PC-3 (cell line): ENCODE results near the gene SFN.

ENCODE experiments used
- CTCF ChIP-seq: fragments of 300-600 bp; sonication (generic); conservative IDR thresholded peaks from 2 replicates; pipeline ENCODE4 v1.5.1; 2017; ENCODE audit warnings: antibody characterized with exemption, low read depth, mild to moderate bottlenecking, low read length
- EZH2 ChIP-seq: fragments of 300-600 bp; sonication (generic); IDR thresholded peaks from one replicate; pipeline ENCODE4 v1.6.1; 2017; ENCODE audit warnings: antibody characterized with exemption, mild to moderate bottlenecking, low read length; ENCODE audit not compliant: unreplicated experiment

DNA sequence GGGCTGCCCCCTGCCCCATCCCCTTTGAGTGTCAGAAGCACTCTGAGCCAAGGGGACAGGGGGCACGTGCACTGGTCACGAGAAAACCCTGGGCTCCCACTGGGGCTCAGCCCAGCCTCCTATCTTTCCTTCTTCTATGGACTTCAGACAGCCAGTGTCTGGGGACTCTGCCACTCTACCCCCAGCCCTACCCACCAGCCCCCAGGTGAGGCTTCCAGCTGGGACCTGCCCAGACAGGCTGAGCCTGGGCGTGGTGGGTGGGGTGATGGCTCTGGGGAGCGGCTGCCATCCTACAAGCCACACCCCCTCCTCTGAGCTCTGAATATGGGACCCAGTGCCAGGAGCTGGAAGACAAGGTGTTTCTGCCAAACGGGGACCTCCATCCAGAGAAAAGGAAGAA, 8.0 kb upstream of the SFN start:
- TF ChIP-seq CTCF (no peak), EZH2 (no peak)
